Measurements from ENCODE around the gene ZBTB24. TPM values are rescaled to one million over a fixed set of nuclear protein-coding genes. Genes with fewer than 3 reads are reported as not detected.
"Not testable (repeated sequence)": the region's sequence is repeated elsewhere in the genome, so short reads cannot be mapped to it uniquely, and the experiment has no call there.

The ZBTB24 gene
- total RNA-seq, 2 experiments from 2014 or later, result 17.6 to 19.1 TPM

- H3K4me1 Mint-ChIP-seq, result peaks cover 80% of the 10 kb centered on the region
- no peak for DNase-seq
- no peaks in the 10 kb centered on the region for H3K9me3 Mint-ChIP-seq
- H3K27ac Mint-ChIP-seq, result no peak overlapping the region
- H3K36me3 Mint-ChIP-seq (ENCODE audit: low read depth), result peaks cover 92% of the 10 kb centered on the region
- H3K27me3 Mint-ChIP-seq, result no peaks in the 10 kb centered on the region
- no peak overlapping the region for H3K4me3 Mint-ChIP-seq
- CTCF ChIA-PET, result interaction anchor here (1.5 kb wide), 1 partner anchor 12 kb away, joined by 6 read pairs; no protein-coding TSS in a partner anchor
- POLR2A ChIA-PET, result no interaction called here
Measured at GRCh38 chr6:109475625-109476024, 7.4 kb downstream of the ZBTB24 start.

DNA sequence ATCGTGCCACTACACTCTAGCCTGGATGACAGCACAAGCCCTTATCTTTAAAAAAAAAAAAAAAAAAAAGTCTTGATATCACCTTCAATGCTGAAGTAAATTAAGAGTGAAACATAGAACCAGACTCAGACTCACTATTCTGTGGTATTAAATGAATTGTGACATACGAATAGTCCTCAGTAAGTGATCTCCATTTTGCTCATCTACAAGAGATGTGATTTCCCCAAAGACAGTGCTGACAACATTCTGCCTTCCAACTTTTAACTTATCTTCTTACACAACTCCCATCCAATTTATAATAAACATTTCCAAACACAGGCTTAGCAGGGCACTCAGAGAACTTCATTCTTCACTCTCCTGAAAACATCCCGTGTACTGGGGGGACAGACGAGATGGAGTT, 8.0 kb downstream of the ZBTB24 start:
- Mint-ChIP-seq H3K4me3 (no peak overlapping the region), H3K4me1 (peaks cover 77% of the 10 kb centered on the region), H3K36me3 (ENCODE audit: low read depth) (peaks cover 93% of the 10 kb centered on the region), H3K27ac (peak overlapping the region; percentile 15), H3K27me3 (no peaks in the 10 kb centered on the region), H3K9me3 (no peaks in the 10 kb centered on the region)
- no peak for DNase-seq
- ChIA-PET POLR2A (no interaction called here), CTCF (interaction anchor here (0.9 kb wide), 1 partner anchor 11 kb away, joined by 5 read pairs; no protein-coding TSS in a partner anchor)

GRCh38 chr6:109473120-109473519, 9.9 kb downstream of the ZBTB24 start:
- ChIA-PET POLR2A (interaction anchor here (0.6 kb wide), 1 partner anchor 60 kb away, joined by 3 read pairs; no protein-coding TSS in a partner anchor), CTCF (interaction anchor here (0.6 to 2.1 kb wide), 5 partner anchors 9 to 234 kb away, joined by 3 to 5 read pairs (median 4); no protein-coding TSS in a partner anchor)
- no peak overlapping the region for H3K4me3 Mint-ChIP-seq
- no peak for DNase-seq
- no peaks in the 10 kb centered on the region for H3K9me3 Mint-ChIP-seq
- peaks cover 93% of the 10 kb centered on the region for H3K36me3 Mint-ChIP-seq (ENCODE audit: low read depth)
- H3K27ac Mint-ChIP-seq, result no peak overlapping the region
- no peaks in the 10 kb centered on the region for H3K27me3 Mint-ChIP-seq
- peaks cover 76% of the 10 kb centered on the region for H3K4me1 Mint-ChIP-seq

- POLR2A ChIA-PET, result no interaction called here
- Mint-ChIP-seq H3K9me3 (no peaks in the 10 kb centered on the region), H3K36me3 (ENCODE audit: low read depth) (peaks cover 93% of the 10 kb centered on the region), H3K4me3 (no peak overlapping the region), H3K4me1 (peaks cover 73% of the 10 kb centered on the region), H3K27me3 (no peaks in the 10 kb centered on the region), H3K27ac (peak overlapping the region; percentile 61)
- CTCF ChIA-PET, result interaction anchor here (0.6 to 2.1 kb wide), 6 partner anchors 8 to 233 kb away, joined by 3 to 11 read pairs (median 4); no protein-coding TSS in a partner anchor
- DNase-seq, result no peak
Measured at GRCh38 chr6:109472132-109472995, 10.7 kb downstream of the ZBTB24 start.

DNA sequence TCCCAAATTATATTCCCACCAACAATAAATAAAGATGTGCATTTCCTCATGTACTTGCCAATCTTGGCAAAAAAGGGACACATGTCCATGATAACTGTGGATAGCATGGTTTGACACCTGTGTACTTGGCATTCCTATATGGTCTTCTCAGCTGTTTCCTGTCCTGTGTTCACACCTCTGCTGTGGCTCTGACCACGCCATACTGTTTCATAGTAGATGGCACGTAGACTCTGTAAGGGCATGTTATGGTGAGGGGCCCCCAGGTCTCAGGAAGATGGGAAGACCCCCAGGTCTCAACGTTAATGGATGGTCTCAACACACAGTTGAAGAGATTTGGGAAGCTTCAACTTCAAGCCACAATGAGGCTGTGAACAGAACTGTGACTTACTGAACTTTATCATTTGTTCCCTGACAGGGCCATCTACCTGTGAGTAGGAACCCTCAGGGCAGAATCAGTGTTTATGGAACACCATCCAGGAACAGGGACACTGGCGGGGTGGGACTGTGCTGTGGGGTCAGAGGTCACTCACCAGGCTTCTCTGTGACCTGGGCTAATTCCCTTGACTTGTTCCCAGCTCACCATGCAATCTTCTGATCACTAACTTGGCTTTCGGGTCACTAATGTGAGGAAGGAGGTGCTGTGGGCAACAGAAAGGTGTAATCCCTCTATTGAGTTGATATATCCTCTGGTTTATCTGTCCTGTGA, 11.8 kb downstream of the ZBTB24 start:
- H3K36me3 Mint-ChIP-seq (ENCODE audit: low read depth), result peaks cover 92% of the 10 kb centered on the region
- ChIA-PET CTCF (interaction anchor here (1.0 to 2.1 kb wide), 4 partner anchors 11 to 30 kb away, joined by 3 to 11 read pairs (median 5); partner anchors contain the start of gene ZBTB24), POLR2A (no interaction called here)
- no peaks in the 10 kb centered on the region for H3K27me3 Mint-ChIP-seq
- no peaks in the 10 kb centered on the region for H3K9me3 Mint-ChIP-seq
- no peak overlapping the region for H3K4me3 Mint-ChIP-seq
- DNase-seq, result no peak
- H3K4me1 Mint-ChIP-seq, result peaks cover 65% of the 10 kb centered on the region
- H3K27ac Mint-ChIP-seq, result peak overlapping the region; percentile 48

- POLR2A ChIA-PET, result interaction anchor here (0.6 kb wide), 1 partner anchor 161 kb away, joined by 4 read pairs; no protein-coding TSS in a partner anchor
- H3K27me3 Mint-ChIP-seq, result no peaks in the 10 kb centered on the region
- H3K36me3 Mint-ChIP-seq (ENCODE audit: low read depth), result peaks cover 90% of the 10 kb centered on the region
- CTCF ChIA-PET, result interaction anchor here (1.1 to 2.0 kb wide), 4 partner anchors 10 to 16 kb away, joined by 3 to 5 read pairs (median 4); partner anchors contain the start of gene ZBTB24
- no peaks in the 10 kb centered on the region for H3K9me3 Mint-ChIP-seq
- peaks cover 65% of the 10 kb centered on the region for H3K4me1 Mint-ChIP-seq
- H3K4me3 Mint-ChIP-seq, result no peak overlapping the region
- DNase-seq, result no peak
- peak overlapping the region; percentile 57 for H3K27ac Mint-ChIP-seq
Measured at GRCh38 chr6:109469591-109470189, 13.3 kb downstream of the ZBTB24 start.

DNA sequence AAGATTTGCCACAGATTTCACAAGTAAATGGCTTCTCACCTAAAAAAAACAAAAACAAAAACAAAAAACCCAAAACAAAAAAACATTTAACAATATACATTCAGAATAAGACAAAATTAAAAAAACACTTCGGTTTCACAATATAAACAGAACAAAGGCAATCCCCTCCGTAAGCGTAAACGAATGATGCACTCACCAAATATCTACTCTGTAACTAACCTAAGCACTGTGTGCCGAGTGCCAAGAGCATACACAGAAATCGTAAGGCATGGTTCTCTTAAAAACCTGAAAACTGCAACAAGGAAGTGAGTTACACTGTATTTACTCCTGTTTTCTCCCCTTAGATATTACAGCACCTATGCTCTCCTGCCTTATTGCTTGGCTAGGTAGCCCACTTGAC, 15.3 kb downstream of the ZBTB24 start:
- peaks cover 59% of the 10 kb centered on the region for H3K4me1 Mint-ChIP-seq
- no peak overlapping the region for H3K4me3 Mint-ChIP-seq
- ChIA-PET POLR2A (no interaction called here), CTCF (no interaction called here)
- peaks cover 86% of the 10 kb centered on the region for H3K36me3 Mint-ChIP-seq (ENCODE audit: low read depth)
- no peak overlapping the region for H3K27ac Mint-ChIP-seq
- no peak for DNase-seq
- H3K27me3 Mint-ChIP-seq, result no peaks in the 10 kb centered on the region
- no peaks in the 10 kb centered on the region for H3K9me3 Mint-ChIP-seq

DNA sequence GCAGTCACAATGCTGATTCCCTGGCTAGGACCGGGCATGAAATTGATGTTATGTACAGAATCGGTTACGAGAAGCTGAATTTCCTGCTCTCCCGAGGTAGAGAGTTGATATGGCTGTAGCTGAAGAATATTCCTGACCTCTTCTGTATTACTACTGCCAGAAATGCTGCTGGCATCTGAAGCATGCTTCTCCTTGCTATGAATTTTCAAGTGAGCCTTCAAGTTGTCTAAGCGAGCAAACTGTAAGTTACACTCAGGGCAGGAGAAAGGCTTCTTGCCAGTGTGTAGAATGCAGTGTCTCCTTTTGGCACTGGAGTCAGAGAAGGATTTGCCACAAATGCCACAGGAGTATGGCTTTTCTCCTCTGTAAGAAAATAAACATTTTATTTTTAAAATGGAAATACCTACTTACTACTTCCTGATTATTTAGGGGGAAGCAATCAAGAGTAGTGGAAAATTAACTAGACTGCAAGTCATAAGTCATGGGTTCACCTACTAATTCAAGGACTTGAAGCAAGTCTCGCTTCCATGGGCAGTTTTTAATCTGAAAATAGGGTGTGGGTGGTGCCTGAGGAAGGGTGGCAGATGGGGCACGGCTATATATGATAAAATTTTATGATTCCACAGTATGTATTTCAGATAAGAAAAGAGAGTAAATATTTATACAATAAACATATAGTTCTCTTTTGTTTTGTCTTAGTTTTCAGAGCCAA, 16.7 kb downstream of the ZBTB24 start:
- ChIA-PET CTCF (interaction anchor here (1.2 kb wide), 2 partner anchors 13 to 19 kb away, joined by 3 read pairs; no protein-coding TSS in a partner anchor), POLR2A (no interaction called here)
- Mint-ChIP-seq H3K27me3 (no peaks in the 10 kb centered on the region), H3K36me3 (ENCODE audit: low read depth) (peaks cover 83% of the 10 kb centered on the region), H3K27ac (no peak overlapping the region), H3K4me1 (peaks cover 55% of the 10 kb centered on the region), H3K9me3 (peaks cover 7% of the 10 kb centered on the region), H3K4me3 (no peak overlapping the region)
- no peak for DNase-seq

DNA sequence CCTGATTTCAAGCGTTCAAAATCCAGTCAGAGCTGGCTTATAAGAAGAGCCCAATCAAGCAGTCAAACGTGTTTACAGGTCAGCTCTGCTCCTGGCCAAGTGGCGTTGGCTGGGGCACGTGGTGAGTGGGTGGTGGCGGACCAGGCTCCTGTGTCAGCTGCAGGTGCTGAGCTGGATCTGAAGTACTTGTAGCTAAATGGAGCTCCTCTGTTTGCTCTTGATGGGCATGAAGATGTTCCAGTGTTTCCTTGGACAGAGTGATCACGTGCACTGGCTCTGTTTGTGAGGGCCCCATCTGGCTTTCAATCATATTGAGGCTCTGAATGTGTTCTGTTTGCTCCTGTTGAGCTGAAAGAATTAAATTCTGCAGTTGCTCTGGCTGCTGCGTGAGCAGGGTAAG, 17.2 kb downstream of the ZBTB24 start:
- ChIA-PET CTCF (interaction anchor here (1.2 kb wide), 2 partner anchors 14 to 18 kb away, joined by 3 read pairs; no protein-coding TSS in a partner anchor), POLR2A (no interaction called here)
- Mint-ChIP-seq H3K27ac (no peak overlapping the region), H3K4me1 (peaks cover 54% of the 10 kb centered on the region), H3K36me3 (ENCODE audit: low read depth) (peaks cover 83% of the 10 kb centered on the region), H3K9me3 (peaks cover 7% of the 10 kb centered on the region), H3K4me3 (no peak overlapping the region), H3K27me3 (no peaks in the 10 kb centered on the region)
- no peak for DNase-seq

DNA sequence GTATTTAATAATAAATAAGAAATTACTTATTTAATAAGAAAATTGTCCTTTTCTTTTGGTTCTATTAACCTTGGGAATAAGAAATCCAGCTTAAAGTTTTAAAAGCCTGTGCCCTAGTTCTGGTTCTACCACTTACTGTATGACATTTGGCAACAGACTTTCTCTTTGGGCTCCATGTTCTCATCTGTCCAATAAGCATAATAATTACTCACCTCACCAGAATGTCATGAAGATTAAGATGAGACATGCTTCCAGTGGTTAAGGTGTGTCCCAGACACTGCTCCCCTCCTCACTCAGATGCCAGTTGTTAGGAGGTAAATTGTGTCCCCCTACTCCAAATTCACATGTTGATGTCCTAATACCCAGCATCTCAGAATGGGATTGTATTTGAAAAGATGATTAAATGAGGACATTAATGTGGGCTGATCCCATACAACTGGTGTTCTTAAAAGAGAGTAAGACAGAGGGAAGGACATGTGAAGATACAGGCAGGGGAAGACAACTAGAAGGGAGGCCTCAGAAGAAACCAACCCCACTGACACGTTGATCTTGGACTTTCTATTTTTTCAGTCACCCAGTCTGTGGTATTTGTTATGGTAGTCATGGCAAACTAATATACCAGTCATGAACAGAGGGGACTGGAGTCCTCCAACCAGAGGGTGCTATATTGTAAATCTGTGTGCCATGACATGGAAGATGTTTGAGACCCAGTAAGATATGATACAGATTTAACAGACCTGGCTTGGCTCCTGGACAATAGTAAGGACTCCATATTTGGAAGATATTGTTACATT, 21.1 kb downstream of the ZBTB24 start:
- Mint-ChIP-seq H3K27ac (no peak overlapping the region), H3K4me1 (peaks cover 64% of the 10 kb centered on the region), H3K9me3 (peaks cover 7% of the 10 kb centered on the region), H3K27me3 (no peaks in the 10 kb centered on the region), H3K4me3 (no peak overlapping the region), H3K36me3 (ENCODE audit: low read depth) (peaks cover 55% of the 10 kb centered on the region)
- ChIA-PET CTCF (interaction anchor here (2.3 kb wide), 1 partner anchor 20 kb away, joined by 9 read pairs; no protein-coding TSS in a partner anchor), POLR2A (no interaction called here)
- DNase-seq, result no peak

DNA sequence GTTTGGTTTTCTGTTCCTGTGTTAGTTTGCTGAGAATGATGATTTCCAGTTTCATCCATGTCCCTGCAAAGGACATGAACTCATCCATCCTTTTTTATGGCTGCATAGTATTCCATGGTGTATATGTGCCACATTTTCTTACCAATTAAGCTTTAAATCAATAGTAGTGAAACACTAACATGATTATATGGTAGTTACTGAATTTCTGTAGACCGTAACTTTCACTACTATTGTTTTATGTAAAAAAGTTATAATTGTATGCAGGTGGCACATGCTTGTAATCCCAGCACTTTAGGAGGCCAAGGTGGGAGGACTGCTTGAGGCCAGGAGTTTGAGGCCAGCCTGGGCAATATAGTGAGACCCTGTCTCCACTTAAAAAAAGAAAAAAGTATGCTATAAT, 21.8 kb downstream of the ZBTB24 start:
- DNase-seq, H3K27me3 Mint-ChIP-seq, H3K4me3 Mint-ChIP-seq, H3K9me3 Mint-ChIP-seq, POLR2A ChIA-PET: not testable (repeated sequence)
- CTCF ChIA-PET, result interaction anchor here (11.8 kb wide), 1 partner anchor 17 kb away, joined by 81 read pairs; the partner anchor contains the start of genes PPIL6 and SMPD2
- H3K27ac Mint-ChIP-seq, result peak overlapping the region; percentile 33
- H3K36me3 Mint-ChIP-seq (ENCODE audit: low read depth), result peaks cover 51% of the 10 kb centered on the region
- peaks cover 71% of the 10 kb centered on the region for H3K4me1 Mint-ChIP-seq
